WTC11 (cell line): ENCODE data around the gene ARHGAP20. TPM values are rescaled to one million over a fixed set of nuclear protein-coding genes. Genes with fewer than 3 reads are reported as not detected.

ENCODE experiments used
- ATAC-seq: fragments of 200-7000 bp; cut with Tn5 transposase; 2 replicates; pipeline ENCODE4 v1.10.0; 2021; ENCODE audit warnings: mild to moderate bottlenecking, moderate library complexity
- CTCF ChIA-PET: fragments of 300-600 bp; sonication (Branson Sonifier 250); formaldehyde crosslinking; loops from one replicate; lab custom pipeline; 2021; ENCODE audit warnings: antibody characterized with exemption; lab: Charles Lee
- POLR2A ChIA-PET: fragments of 350-600 bp; sonication (Branson Sonifier 250); formaldehyde crosslinking; loops from one replicate; lab custom pipeline; 2021; ENCODE audit warnings: antibody characterized with exemption; lab: Charles Lee
- DNase-seq: peaks from one replicate; pipeline ENCODE4 v3.0.0; 2021; ENCODE audit warnings: low spot score
- H3K27ac Mint-ChIP-seq: 2 replicates; pipeline ENCODE4 v1.8.0; 2021; ENCODE audit warnings: mixed read lengths
- H3K27me3 Mint-ChIP-seq: 2 replicates; pipeline ENCODE4 v1.8.0; 2021; ENCODE audit warnings: low read depth, mild to moderate bottlenecking, moderate library complexity, mixed read lengths
- H3K36me3 Mint-ChIP-seq: 2 replicates; pipeline ENCODE4 v1.8.0; 2021; ENCODE audit warnings: mixed read lengths
- H3K4me1 Mint-ChIP-seq: 2 replicates; pipeline ENCODE4 v1.8.0; 2022; ENCODE audit warnings: mixed read lengths
- H3K4me3 Mint-ChIP-seq: 2 replicates; pipeline ENCODE4 v1.8.0; 2021; ENCODE audit warnings: mild to moderate bottlenecking, moderate library complexity, mixed read lengths
- H3K9me3 Mint-ChIP-seq: 2 replicates; pipeline ENCODE4 v1.8.0; 2021; ENCODE audit warnings: mixed read lengths
- ATF1 ChIP-seq: sonication (generic); formaldehyde crosslinking; IDR thresholded peaks from 2 replicates; pipeline ENCODE4 v1.8.1; 2023; ENCODE audit warnings: mild to moderate bottlenecking, moderate library complexity, missing genetic modification reagents
- CBFB ChIP-seq: sonication (generic); formaldehyde crosslinking; IDR thresholded peaks from 2 replicates; pipeline ENCODE4 v1.8.1; 2022; ENCODE audit warnings: mild to moderate bottlenecking, low read depth, missing genetic modification reagents
- CREB1 ChIP-seq: sonication (generic); formaldehyde crosslinking; IDR thresholded peaks from 2 replicates; pipeline ENCODE4 v1.8.0; 2023; ENCODE audit warnings: mild to moderate bottlenecking, missing genetic modification reagents
- ETV6 ChIP-seq: sonication (generic); formaldehyde crosslinking; IDR thresholded peaks from 2 replicates; pipeline ENCODE4 v1.8.1; 2022; ENCODE audit warnings: mild to moderate bottlenecking, missing genetic modification reagents
- FOXJ3 ChIP-seq: sonication (generic); formaldehyde crosslinking; IDR thresholded peaks from 2 replicates; pipeline ENCODE4 v1.9.0; 2021; ENCODE audit warnings: missing genetic modification reagents, mild to moderate bottlenecking, borderline replicate concordance
- GABPB1 ChIP-seq: sonication (generic); formaldehyde crosslinking; IDR thresholded peaks from 2 replicates; pipeline ENCODE4 v1.8.1; 2023; ENCODE audit warnings: mild to moderate bottlenecking, missing genetic modification reagents
- NR3C1 ChIP-seq: sonication (generic); formaldehyde crosslinking; conservative IDR thresholded peaks from 2 replicates; pipeline ENCODE4 v1.8.1; 2023; ENCODE audit warnings: low read depth, mild to moderate bottlenecking, missing genetic modification reagents
- OVOL2 ChIP-seq: fragments of 250-450 bp; sonication (Bioruptor Pico); IDR thresholded peaks from 2 replicates; pipeline ENCODE4 v1.9.0; 2021; ENCODE audit warnings: mild to moderate bottlenecking, borderline replicate concordance
- SOX15 ChIP-seq: fragments of 250-450 bp; sonication (Bioruptor Pico); IDR thresholded peaks from 2 replicates; pipeline ENCODE4 v1.9.0; 2021; ENCODE audit warnings: mild to moderate bottlenecking
- total RNA-seq: library from RNA; stranded (reverse); gene quantifications from 3 replicates; pipeline ENCODE4 v1.2.3, GENCODE V29; 2021
- TF ChIP-seq, protein P1 (sequence below): sonication (generic); formaldehyde crosslinking; IDR thresholded peaks from 2 replicates; pipeline ENCODE4 v1.8.1; 2022; ENCODE audit warnings: mild to moderate bottlenecking, missing genetic modification reagents, moderate library complexity, borderline replicate concordance
- TF ChIP-seq, protein P2 (sequence below): sonication (generic); formaldehyde crosslinking; IDR thresholded peaks from 2 replicates; pipeline ENCODE4 v1.8.0; 2022; ENCODE audit warnings: mild to moderate bottlenecking, missing genetic modification reagents
- TF ChIP-seq, protein P3 (sequence below): sonication (generic); formaldehyde crosslinking; IDR thresholded peaks from 2 replicates; pipeline ENCODE4 v1.8.1; 2022; ENCODE audit warnings: low read depth, missing genetic modification reagents, borderline replicate concordance
- TF ChIP-seq, protein P4 (sequence below): sonication (generic); formaldehyde crosslinking; IDR thresholded peaks from 2 replicates; pipeline ENCODE4 v1.8.0; 2023; ENCODE audit warnings: missing genetic modification reagents, mild to moderate bottlenecking, borderline replicate concordance
- TF ChIP-seq, protein P5 (sequence below): sonication (generic); formaldehyde crosslinking; IDR thresholded peaks from 2 replicates; pipeline ENCODE4 v1.8.0; 2022; ENCODE audit warnings: mild to moderate bottlenecking, missing genetic modification reagents
- TF ChIP-seq, protein P6 (sequence below): sonication (generic); formaldehyde crosslinking; IDR thresholded peaks from 2 replicates; pipeline ENCODE4 v1.8.1; 2023; ENCODE audit warnings: mild to moderate bottlenecking, missing genetic modification reagents
- TF ChIP-seq, protein P7 (sequence below): sonication (generic); formaldehyde crosslinking; IDR thresholded peaks from 2 replicates; pipeline ENCODE4 v1.8.0; 2023; ENCODE audit warnings: missing genetic modification reagents
- TF ChIP-seq, protein P8 (sequence below): fragments of 250-450 bp; sonication (Bioruptor Pico); IDR thresholded peaks from 2 replicates; pipeline ENCODE4 v1.9.0; 2021; ENCODE audit warnings: moderate library complexity, mild to moderate bottlenecking, inconsistent platforms, borderline replicate concordance

ARHGAP20 gene
- total RNA-seq, 1 experiment from 2014 or later: 0.15 TPM

DNA sequence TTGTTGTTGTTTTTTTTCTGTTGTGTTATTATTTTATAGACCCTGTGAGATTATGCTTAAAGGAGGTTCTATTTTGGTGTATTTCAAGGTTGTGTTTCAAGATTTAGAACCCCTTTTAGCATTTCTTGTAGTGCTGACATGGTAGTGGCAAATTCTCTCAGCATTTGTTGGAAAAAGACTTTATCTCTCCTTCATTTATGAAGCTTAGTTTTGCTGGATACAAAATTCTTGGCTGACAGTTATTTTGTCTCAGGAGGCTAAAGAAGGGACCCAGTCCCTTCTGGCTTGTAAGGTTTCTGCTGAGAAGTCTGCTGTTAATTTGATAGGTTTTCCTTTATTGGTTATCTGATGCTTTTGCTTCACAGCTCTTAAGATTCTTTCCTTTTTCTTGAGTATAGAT is 40.7 kb upstream of the ARHGAP20 start:
- Mint-ChIP-seq H3K36me3 (peaks cover 5% of the 10 kb centered on the region; the same call in 1 of the 2 replicates), H3K27me3 (no peaks in the 10 kb centered on the region), H3K4me1 (no peaks in the 10 kb centered on the region), H3K4me3 (no peak overlapping the region), H3K27ac (no peak overlapping the region), H3K9me3 (peaks cover 47% of the 10 kb centered on the region)
- POLR2A ChIA-PET: no interaction called here
- ATAC-seq (no peak), DNase-seq (no peak)
- CTCF ChIA-PET: no interaction called here
- no peak for TF ChIP-seq ETV6 (CRISPR knock-in tag)
- TF ChIP-seq, protein P1, sequence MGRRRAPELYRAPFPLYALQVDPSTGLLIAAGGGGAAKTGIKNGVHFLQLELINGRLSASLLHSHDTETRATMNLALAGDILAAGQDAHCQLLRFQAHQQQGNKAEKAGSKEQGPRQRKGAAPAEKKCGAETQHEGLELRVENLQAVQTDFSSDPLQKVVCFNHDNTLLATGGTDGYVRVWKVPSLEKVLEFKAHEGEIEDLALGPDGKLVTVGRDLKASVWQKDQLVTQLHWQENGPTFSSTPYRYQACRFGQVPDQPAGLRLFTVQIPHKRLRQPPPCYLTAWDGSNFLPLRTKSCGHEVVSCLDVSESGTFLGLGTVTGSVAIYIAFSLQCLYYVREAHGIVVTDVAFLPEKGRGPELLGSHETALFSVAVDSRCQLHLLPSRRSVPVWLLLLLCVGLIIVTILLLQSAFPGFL (CRISPR knock-in tag): no peak
- no peak for TF ChIP-seq NR3C1 (CRISPR knock-in tag)
- TF ChIP-seq SOX15 (CRISPR knock-in tag): no peak
- TF ChIP-seq, protein P2, sequence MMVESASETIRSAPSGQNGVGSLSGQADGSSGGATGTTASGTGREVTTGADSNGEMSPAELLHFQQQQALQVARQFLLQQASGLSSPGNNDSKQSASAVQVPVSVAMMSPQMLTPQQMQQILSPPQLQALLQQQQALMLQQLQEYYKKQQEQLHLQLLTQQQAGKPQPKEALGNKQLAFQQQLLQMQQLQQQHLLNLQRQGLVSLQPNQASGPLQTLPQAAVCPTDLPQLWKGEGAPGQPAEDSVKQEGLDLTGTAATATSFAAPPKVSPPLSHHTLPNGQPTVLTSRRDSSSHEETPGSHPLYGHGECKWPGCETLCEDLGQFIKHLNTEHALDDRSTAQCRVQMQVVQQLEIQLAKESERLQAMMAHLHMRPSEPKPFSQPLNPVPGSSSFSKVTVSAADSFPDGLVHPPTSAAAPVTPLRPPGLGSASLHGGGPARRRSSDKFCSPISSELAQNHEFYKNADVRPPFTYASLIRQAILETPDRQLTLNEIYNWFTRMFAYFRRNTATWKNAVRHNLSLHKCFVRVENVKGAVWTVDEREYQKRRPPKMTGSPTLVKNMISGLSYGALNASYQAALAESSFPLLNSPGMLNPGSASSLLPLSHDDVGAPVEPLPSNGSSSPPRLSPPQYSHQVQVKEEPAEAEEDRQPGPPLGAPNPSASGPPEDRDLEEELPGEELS (CRISPR knock-in tag): no peak
- TF ChIP-seq, protein P3, sequence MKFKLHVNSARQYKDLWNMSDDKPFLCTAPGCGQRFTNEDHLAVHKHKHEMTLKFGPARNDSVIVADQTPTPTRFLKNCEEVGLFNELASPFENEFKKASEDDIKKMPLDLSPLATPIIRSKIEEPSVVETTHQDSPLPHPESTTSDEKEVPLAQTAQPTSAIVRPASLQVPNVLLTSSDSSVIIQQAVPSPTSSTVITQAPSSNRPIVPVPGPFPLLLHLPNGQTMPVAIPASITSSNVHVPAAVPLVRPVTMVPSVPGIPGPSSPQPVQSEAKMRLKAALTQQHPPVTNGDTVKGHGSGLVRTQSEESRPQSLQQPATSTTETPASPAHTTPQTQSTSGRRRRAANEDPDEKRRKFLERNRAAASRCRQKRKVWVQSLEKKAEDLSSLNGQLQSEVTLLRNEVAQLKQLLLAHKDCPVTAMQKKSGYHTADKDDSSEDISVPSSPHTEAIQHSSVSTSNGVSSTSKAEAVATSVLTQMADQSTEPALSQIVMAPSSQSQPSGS (CRISPR knock-in tag): no peak
- TF ChIP-seq, protein P4, sequence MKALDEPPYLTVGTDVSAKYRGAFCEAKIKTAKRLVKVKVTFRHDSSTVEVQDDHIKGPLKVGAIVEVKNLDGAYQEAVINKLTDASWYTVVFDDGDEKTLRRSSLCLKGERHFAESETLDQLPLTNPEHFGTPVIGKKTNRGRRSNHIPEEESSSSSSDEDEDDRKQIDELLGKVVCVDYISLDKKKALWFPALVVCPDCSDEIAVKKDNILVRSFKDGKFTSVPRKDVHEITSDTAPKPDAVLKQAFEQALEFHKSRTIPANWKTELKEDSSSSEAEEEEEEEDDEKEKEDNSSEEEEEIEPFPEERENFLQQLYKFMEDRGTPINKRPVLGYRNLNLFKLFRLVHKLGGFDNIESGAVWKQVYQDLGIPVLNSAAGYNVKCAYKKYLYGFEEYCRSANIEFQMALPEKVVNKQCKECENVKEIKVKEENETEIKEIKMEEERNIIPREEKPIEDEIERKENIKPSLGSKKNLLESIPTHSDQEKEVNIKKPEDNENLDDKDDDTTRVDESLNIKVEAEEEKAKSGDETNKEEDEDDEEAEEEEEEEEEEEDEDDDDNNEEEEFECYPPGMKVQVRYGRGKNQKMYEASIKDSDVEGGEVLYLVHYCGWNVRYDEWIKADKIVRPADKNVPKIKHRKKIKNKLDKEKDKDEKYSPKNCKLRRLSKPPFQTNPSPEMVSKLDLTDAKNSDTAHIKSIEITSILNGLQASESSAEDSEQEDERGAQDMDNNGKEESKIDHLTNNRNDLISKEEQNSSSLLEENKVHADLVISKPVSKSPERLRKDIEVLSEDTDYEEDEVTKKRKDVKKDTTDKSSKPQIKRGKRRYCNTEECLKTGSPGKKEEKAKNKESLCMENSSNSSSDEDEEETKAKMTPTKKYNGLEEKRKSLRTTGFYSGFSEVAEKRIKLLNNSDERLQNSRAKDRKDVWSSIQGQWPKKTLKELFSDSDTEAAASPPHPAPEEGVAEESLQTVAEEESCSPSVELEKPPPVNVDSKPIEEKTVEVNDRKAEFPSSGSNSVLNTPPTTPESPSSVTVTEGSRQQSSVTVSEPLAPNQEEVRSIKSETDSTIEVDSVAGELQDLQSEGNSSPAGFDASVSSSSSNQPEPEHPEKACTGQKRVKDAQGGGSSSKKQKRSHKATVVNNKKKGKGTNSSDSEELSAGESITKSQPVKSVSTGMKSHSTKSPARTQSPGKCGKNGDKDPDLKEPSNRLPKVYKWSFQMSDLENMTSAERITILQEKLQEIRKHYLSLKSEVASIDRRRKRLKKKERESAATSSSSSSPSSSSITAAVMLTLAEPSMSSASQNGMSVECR (CRISPR knock-in tag): no peak
- TF ChIP-seq, protein P5, sequence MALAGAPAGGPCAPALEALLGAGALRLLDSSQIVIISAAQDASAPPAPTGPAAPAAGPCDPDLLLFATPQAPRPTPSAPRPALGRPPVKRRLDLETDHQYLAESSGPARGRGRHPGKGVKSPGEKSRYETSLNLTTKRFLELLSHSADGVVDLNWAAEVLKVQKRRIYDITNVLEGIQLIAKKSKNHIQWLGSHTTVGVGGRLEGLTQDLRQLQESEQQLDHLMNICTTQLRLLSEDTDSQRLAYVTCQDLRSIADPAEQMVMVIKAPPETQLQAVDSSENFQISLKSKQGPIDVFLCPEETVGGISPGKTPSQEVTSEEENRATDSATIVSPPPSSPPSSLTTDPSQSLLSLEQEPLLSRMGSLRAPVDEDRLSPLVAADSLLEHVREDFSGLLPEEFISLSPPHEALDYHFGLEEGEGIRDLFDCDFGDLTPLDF: no peak
- TF ChIP-seq, protein P6, sequence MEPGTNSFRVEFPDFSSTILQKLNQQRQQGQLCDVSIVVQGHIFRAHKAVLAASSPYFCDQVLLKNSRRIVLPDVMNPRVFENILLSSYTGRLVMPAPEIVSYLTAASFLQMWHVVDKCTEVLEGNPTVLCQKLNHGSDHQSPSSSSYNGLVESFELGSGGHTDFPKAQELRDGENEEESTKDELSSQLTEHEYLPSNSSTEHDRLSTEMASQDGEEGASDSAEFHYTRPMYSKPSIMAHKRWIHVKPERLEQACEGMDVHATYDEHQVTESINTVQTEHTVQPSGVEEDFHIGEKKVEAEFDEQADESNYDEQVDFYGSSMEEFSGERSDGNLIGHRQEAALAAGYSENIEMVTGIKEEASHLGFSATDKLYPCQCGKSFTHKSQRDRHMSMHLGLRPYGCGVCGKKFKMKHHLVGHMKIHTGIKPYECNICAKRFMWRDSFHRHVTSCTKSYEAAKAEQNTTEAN (CRISPR knock-in tag): no peak
- TF ChIP-seq, protein P7, sequence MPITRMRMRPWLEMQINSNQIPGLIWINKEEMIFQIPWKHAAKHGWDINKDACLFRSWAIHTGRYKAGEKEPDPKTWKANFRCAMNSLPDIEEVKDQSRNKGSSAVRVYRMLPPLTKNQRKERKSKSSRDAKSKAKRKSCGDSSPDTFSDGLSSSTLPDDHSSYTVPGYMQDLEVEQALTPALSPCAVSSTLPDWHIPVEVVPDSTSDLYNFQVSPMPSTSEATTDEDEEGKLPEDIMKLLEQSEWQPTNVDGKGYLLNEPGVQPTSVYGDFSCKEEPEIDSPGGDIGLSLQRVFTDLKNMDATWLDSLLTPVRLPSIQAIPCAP (CRISPR knock-in tag): no peak
- TF ChIP-seq GABPB1: no peak
- no peak for TF ChIP-seq CBFB (CRISPR knock-in tag)
- TF ChIP-seq, protein P8, sequence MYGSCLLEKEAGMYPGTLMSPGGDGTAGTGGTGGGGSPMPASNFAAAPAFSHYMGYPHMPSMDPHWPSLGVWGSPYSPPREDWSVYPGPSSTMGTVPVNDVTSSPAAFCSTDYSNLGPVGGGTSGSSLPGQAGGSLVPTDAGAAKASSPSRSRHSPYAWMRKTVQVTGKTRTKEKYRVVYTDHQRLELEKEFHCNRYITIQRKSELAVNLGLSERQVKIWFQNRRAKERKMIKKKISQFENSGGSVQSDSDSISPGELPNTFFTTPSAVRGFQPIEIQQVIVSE (CRISPR knock-in tag): no peak
- TF ChIP-seq FOXJ3: no peak
- no peak for TF ChIP-seq CREB1
- TF ChIP-seq OVOL2 (CRISPR knock-in tag): no peak
- no peak for TF ChIP-seq ATF1 (CRISPR knock-in tag)
